ENCODE measurements around the gene ZBTB7C.

Gene ZBTB7C

DNA sequence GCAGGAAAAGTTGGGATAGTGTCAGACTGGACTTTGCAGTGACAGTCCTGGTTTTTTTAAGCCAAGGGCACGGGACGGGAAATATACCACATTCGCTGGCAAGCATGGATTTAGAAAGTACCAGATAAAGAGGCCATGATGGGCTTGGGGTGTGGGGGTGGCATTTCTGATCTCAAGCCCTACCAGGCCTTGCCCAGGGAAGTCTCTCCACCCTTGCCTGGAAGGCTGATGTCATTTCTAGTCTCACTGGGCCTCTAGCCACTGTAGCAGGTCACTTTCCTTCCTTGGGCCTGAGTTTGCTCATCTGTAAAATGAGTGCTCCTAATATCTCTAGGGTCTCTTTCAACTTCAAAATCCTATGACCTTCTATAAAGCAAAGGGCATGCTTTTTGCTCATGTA, 1.8 kb downstream of the ZBTB7C start:
- H3K4me3 ChIP-seq (ENCODE audit: low read depth, low read length) = no peak overlapping the region
- DNase-seq (ENCODE audit: low read depth) = no peak
- TF ChIP-seq, protein P1, sequence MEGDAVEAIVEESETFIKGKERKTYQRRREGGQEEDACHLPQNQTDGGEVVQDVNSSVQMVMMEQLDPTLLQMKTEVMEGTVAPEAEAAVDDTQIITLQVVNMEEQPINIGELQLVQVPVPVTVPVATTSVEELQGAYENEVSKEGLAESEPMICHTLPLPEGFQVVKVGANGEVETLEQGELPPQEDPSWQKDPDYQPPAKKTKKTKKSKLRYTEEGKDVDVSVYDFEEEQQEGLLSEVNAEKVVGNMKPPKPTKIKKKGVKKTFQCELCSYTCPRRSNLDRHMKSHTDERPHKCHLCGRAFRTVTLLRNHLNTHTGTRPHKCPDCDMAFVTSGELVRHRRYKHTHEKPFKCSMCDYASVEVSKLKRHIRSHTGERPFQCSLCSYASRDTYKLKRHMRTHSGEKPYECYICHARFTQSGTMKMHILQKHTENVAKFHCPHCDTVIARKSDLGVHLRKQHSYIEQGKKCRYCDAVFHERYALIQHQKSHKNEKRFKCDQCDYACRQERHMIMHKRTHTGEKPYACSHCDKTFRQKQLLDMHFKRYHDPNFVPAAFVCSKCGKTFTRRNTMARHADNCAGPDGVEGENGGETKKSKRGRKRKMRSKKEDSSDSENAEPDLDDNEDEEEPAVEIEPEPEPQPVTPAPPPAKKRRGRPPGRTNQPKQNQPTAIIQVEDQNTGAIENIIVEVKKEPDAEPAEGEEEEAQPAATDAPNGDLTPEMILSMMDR (IDR thresholded peaks at IDR 0.05; ENCODE audit: low read depth, low read length, missing control alignments) = no peak

DNA sequence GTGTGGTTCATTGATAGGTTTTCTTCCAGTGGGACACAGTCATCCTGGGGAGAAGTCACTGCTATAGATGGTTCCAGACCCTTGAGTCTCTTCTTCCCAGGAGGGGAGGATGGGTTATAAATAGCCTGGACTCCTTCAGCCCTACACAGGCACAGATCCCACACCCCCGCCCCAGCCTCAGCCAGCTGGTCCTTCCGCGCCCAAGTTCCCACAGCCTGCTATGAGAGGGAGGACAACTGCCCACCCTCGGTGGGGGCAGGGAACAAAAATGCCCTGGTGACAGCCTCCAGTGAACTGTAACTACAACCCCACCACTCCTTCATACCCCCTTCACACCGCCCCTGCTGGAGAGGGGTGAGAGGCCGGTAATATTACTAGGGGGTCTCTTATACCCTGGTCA, 3.2 kb downstream of the ZBTB7C start:
- no peak overlapping the region for H3K4me3 ChIP-seq (ENCODE audit: low read depth, low read length)
- no peak for DNase-seq (ENCODE audit: low read depth)
- TF ChIP-seq, protein P1 (IDR thresholded peaks at IDR 0.05; ENCODE audit: low read depth, low read length, missing control alignments) = no peak

DNA sequence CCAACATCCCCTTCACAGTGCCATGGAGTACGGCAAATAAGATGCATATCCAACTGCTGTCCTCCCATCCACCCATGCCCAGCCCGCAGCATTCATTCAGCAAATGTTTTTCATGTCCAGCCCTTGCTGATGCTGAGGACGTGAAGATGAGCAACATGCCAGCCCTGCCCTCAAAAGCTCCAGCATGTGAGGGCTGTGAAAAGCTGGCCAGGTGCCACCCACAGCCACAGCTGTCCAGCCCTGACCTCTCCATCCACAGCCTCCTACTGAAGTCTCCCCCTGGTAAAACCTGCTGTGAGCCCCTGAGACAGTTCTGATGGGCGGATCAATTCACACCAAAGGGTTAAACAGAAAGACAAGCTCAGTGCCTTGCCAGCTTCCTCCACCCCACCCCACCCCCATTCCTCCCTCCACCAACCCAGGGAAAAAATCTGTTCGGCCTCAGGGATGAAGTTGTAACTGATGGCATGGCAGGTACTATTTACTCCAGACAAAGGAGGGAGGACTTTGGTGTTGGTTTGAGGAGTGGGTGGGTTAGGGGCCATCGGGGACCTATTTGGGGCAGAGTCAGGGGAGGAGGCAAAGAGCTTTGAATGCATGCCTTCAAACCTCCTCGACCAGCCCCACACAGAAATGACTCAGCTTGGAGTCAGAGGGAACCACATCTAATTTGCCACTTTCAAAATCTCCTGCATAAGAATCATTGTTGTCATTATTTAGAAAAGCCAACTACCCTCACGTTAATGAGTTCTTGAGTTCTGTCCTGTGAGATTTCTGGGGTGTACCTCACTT, 4.3 kb downstream of the ZBTB7C start:
- TF ChIP-seq, protein P1 (IDR thresholded peaks at IDR 0.05; ENCODE audit: low read depth, low read length, missing control alignments) = no peak
- DNase-seq (ENCODE audit: low read depth) = no peak
- no peak overlapping the region for H3K4me3 ChIP-seq (ENCODE audit: low read depth, low read length)

DNA sequence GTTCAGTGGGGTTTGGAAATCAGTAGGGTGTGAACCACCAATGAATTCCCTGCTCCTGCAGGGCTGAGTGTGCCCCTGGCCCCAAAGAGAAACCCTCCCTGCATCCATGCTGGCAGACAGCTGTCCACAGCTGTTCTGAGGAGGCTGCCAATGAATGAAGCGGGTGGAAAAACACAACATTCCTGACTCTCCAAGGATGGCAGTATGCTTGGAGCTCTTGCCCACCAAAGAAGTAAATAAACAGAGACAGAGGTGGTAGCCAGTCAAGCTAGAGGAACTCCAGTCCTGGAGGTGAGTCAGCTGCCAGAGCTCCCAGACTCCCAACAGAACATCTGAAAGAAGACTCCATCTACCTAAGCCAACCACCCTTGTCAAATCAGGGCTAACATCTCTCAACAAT, 6.2 kb downstream of the ZBTB7C start:
- TF ChIP-seq, protein P1 (IDR thresholded peaks at IDR 0.05; ENCODE audit: low read depth, low read length, missing control alignments) = no peak
- DNase-seq (ENCODE audit: low read depth) = no peak
- no peak overlapping the region for H3K4me3 ChIP-seq (ENCODE audit: low read depth, low read length)

DNA sequence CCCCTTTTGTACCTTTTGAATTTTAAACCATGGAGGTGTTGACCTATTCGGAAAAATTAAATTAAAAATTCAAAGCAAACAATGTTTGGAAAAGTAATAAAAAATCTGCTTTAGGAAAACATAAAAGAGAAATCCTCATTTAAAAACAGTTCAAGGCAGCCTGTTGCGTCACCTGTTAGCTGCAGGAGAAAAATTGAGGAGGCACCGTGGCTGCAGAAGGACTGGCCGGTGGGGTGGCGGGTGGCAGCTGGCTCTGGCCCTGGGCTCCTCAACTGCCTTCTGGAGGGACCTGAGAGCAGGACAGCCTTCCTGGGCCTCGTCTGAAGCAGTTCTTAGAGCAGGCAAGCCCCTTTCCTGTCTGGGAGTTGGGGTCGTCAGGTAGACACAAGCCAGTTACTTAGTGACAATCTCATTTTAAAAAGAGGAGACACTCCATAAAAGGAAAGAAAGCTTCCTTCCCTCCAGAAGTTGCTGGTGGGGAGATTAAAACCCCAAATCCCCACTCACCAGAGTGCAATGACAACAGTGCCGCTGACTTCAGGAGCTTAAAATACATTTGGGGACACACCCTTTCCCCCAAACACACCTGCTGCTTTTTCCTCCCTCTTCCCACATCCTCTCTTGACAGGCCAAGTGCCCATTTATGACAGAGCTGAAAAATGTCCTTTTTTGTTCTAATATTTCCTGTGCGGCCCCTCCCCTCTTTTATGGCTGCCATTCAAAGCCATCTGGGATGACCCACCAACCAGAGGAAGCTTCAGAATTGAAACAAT, 9.7 kb downstream of the ZBTB7C start:
- TF ChIP-seq, protein P1 (IDR thresholded peaks at IDR 0.05; ENCODE audit: low read depth, low read length, missing control alignments) = no peak
- DNase-seq (ENCODE audit: low read depth) = no peak
- no peak overlapping the region for H3K4me3 ChIP-seq (ENCODE audit: low read depth, low read length)

DNA sequence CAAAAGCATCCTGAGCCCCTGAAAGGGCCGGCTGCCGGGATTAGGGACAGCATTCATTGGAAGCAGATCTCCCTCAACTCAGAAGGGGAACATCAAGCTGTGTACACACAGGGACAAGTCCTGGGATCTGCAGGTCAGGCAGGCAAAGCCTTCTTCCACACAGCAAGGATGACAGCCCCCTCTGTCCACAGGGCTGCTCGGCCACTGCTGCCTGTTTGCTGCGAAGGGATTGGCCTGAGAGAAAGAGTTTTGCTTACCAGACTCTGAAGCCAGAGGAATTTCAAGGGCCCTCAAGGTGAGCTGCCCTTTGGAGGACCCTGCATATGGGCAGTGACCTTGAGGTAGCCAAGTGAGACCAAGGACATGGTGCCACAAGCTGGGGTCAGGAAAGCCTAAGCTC, 11.1 kb downstream of the ZBTB7C start:
- TF ChIP-seq, protein P1 (IDR thresholded peaks at IDR 0.05; ENCODE audit: low read depth, low read length, missing control alignments) = no peak
- H3K4me3 ChIP-seq (ENCODE audit: low read depth, low read length) = no peak overlapping the region
- no peak for DNase-seq (ENCODE audit: low read depth)
